Thoracic aorta (tissue), 2 donors: ENCODE results near the gene DMD. TPM values are rescaled to one million over a fixed set of nuclear protein-coding genes. Genes with fewer than 3 reads are reported as not detected.

Source experiments
- ATAC-seq: fragments of 150-250 bp; one replicate; pipeline ENCODE4 v1.8.0; 2017; ENCODE audit warnings: low read depth; ENCODE audit not compliant: insufficient number of reproducible peaks, low FRiP score
- DNase-seq: peaks from one replicate; pipeline ENCODE4 v3.0.0-alpha.2; 2020; ENCODE audit warnings: low spot score
- H3K27ac ChIP-seq, 2 donors: fragments of 200-600 bp; sonication (generic); 1 replicate in 1 of 2; 2 replicates in 1 of 2; pipeline ENCODE4 v1.5.1; 2016; ENCODE audit warnings: mild to moderate bottlenecking in 2 of 2, moderate library complexity in 2 of 2
- H3K27me3 ChIP-seq: fragments of 200-600 bp; sonication (generic); replicated peaks from 2 replicates; pipeline ENCODE4 v1.6.0; 2016; ENCODE audit warnings: mild to moderate bottlenecking; ENCODE audit not compliant: insufficient read depth
- H3K36me3 ChIP-seq: fragments of 200-600 bp; sonication (generic); one replicate; pipeline ENCODE4 v1.5.1; 2016
- H3K4me1 ChIP-seq, 2 donors: fragments of 200-600 bp; sonication (generic); 1 replicate in 1 of 2; 2 replicates in 1 of 2; pipeline versions ENCODE4 v1.5.1 to v1.6.0; 2016; ENCODE audit warnings: low read depth in 2 of 2, mild to moderate bottlenecking in 1 of 2; ENCODE audit not compliant: control insufficient read depth in 1 of 2
- H3K4me3 ChIP-seq: fragments of 200-600 bp; sonication (generic); 2 replicates; pipeline ENCODE4 v1.5.1; 2016; ENCODE audit warnings: mild to moderate bottlenecking
- H3K9me3 ChIP-seq: fragments of 200-600 bp; sonication (generic); 2 replicates; pipeline ENCODE4 v1.5.1; 2016
- CTCF ChIP-seq: fragments of 200-600 bp; sonication (generic); IDR thresholded peaks from one replicate; pipeline ENCODE4 v1.5.1; 2019; ENCODE audit warnings: antibody characterized with exemption
- total RNA-seq, 2 donors: library from RNA; depleted of rRNA; stranded (reverse); fragments of >200 nt; gene quantifications; one replicate each; pipeline versions ENCODE4 v1.1.0 to v1.2.3, GENCODE V29; 2016

DMD gene
- total RNA-seq, 2 donors from 2014 or later: 224 to 233 TPM

GRCh38 chrX:33160273-33160672 lies 51.1 kb downstream of the DMD start:
- Histone ChIP-seq H3K27me3 (no peaks in the 10 kb centered on the region), H3K9me3 (no peaks in the 10 kb centered on the region), H3K4me3 (no peak overlapping the region), H3K27ac (no peak overlapping the region), H3K4me1 (no peaks in the 10 kb centered on the region), H3K36me3 (no peaks in the 10 kb centered on the region)
- no peak for DNase-seq
- ATAC-seq: no peak
- no peak for TF ChIP-seq CTCF

- DNase-seq: no peak
- H3K4me3 ChIP-seq: no peak overlapping the region
- no peaks in the 10 kb centered on the region for H3K9me3 ChIP-seq
- no peaks in the 10 kb centered on the region for H3K27me3 ChIP-seq
- H3K36me3 ChIP-seq: no peaks in the 10 kb centered on the region
- TF ChIP-seq CTCF: no peak
- no peaks in the 10 kb centered on the region for H3K4me1 ChIP-seq
- H3K27ac ChIP-seq: peak overlapping the region in 1 of 2 donors; percentile 57
- no peak for ATAC-seq
Measured at GRCh38 chrX:33156152-33156726, 55.1 kb downstream of the DMD start.

GRCh38 chrX:33149580-33149979 lies 61.8 kb downstream of the DMD start:
- no peak overlapping the region for H3K27ac ChIP-seq
- H3K36me3 ChIP-seq: no peaks in the 10 kb centered on the region
- no peak for DNase-seq
- TF ChIP-seq CTCF: no peak
- no peaks in the 10 kb centered on the region for H3K27me3 ChIP-seq
- H3K9me3 ChIP-seq: no peaks in the 10 kb centered on the region
- no peak overlapping the region for H3K4me3 ChIP-seq
- no peaks in the 10 kb centered on the region for H3K4me1 ChIP-seq
- ATAC-seq: no peak

GRCh38 chrX:33149085-33149484 lies 62.3 kb downstream of the DMD start:
- H3K27me3 ChIP-seq: no peaks in the 10 kb centered on the region
- DNase-seq (no peak), ATAC-seq (no peak)
- H3K27ac ChIP-seq: no peak overlapping the region
- H3K4me1 ChIP-seq: no peaks in the 10 kb centered on the region
- no peaks in the 10 kb centered on the region for H3K9me3 ChIP-seq
- no peak for TF ChIP-seq CTCF
- H3K36me3 ChIP-seq: no peaks in the 10 kb centered on the region
- no peak overlapping the region for H3K4me3 ChIP-seq

- Histone ChIP-seq H3K9me3 (no peaks in the 10 kb centered on the region), H3K27me3 (no peaks in the 10 kb centered on the region), H3K36me3 (no peaks in the 10 kb centered on the region), H3K4me3 (no peak overlapping the region), H3K27ac (no peak overlapping the region), H3K4me1 (peaks cover 0 to 5% of the 10 kb centered on the region in 2 donors)
- ATAC-seq (no peak), DNase-seq (no peak)
- TF ChIP-seq CTCF: no peak
Measured at GRCh38 chrX:33142331-33142730, 69.0 kb downstream of the DMD start.
